T-cell (primary cell): ENCODE measurements around the gene ENTPD8. TPM values are rescaled to one million over a fixed set of nuclear protein-coding genes. Genes with fewer than 3 reads are reported as not detected.

ENCODE experiments used
- ATAC-seq, 4 experiments: fragments of 200-7000 bp in 3 of 4; fragments of 150-1000 bp in 1 of 4; cut with Tn5 transposase; replicated peaks in 1 of 4; 1 replicate in 3 of 4; 2 replicates in 1 of 4; pipeline ENCODE4 v1.10.0; 2021; ENCODE audit warnings: moderate library complexity in 3 of 4, mild to moderate bottlenecking in 2 of 4, moderate number of reproducible peaks in 1 of 4
- CTCF ChIA-PET, 2 donors: fragments of 300-600 bp; sonication (Branson Sonifier 250); formaldehyde crosslinking; loops; one replicate each; lab custom pipeline; 2022; ENCODE audit warnings: antibody characterized with exemption in 2 of 2; lab: Charles Lee
- POLR2A ChIA-PET, 2 donors: fragments of 300-600 bp; sonication (Branson Sonifier 250); formaldehyde crosslinking; loops; one replicate each; lab custom pipeline; 2022; ENCODE audit warnings: antibody characterized with exemption in 2 of 2; lab: Charles Lee
- DNase-seq, 35 experiments: peaks; one replicate each; pipeline versions ENCODE4 v3.0.0 to v3.0.0-alpha.2; 2013 to 2023
- H3K27ac ChIP-seq: one replicate; pipeline ENCODE4 v1.5.1; 2013; ENCODE audit warnings: low read length
- H3K27me3 ChIP-seq, 2 experiments: replicated peaks in 1 of 2; 1 replicate in 1 of 2; 2 replicates in 1 of 2; pipeline versions ENCODE4 v1.6.1 to v1.7.0; 2013; ENCODE audit warnings: low read length in 1 of 2, mixed read lengths in 1 of 2; ENCODE audit not compliant: control insufficient read depth in 2 of 2, insufficient read depth in 2 of 2; ENCODE audit errors: extremely low read depth in 1 of 2
- H3K36me3 ChIP-seq, 2 donors: 1 replicate in 1 of 2; 2 replicates in 1 of 2; pipeline versions ENCODE4 v1.6.1 to v1.7.0; 2013; ENCODE audit warnings: low read length in 1 of 2; ENCODE audit not compliant: control insufficient read depth in 2 of 2, insufficient read depth in 1 of 2; ENCODE audit errors: extremely low read depth in 1 of 2
- H3K4me1 ChIP-seq, 2 experiments: 1 replicate in 1 of 2; 2 replicates in 1 of 2; pipeline versions ENCODE4 v1.6.1 to v1.7.0; 2013; ENCODE audit warnings: low read length in 2 of 2, mixed read lengths in 1 of 2; ENCODE audit not compliant: insufficient read depth in 2 of 2, control insufficient read depth in 1 of 2; ENCODE audit errors: extremely low read depth in 1 of 2
- H3K4me3 ChIP-seq, 2 donors: 1 replicate in 1 of 2; 2 replicates in 1 of 2; pipeline versions ENCODE4 v1.5.1 to v1.7.0; 2013; ENCODE audit warnings: mild to moderate bottlenecking in 2 of 2, low read length in 1 of 2, moderate library complexity in 1 of 2; ENCODE audit not compliant: control insufficient read depth in 1 of 2; ENCODE audit errors: extremely low read depth in 1 of 2
- H3K9me3 ChIP-seq: 2 replicates; pipeline ENCODE4 v1.7.0; 2013
- H3K27ac Mint-ChIP-seq, 2 donors: one replicate each; pipeline ENCODE4 v1.8.0; 2020 to 2021; ENCODE audit warnings: mild to moderate bottlenecking in 2 of 2, mixed read lengths in 2 of 2
- H3K27me3 Mint-ChIP-seq, 2 donors: one replicate each; pipeline ENCODE4 v1.8.0; 2021 to 2022; ENCODE audit warnings: mixed read lengths in 2 of 2
- H3K36me3 Mint-ChIP-seq: one replicate; pipeline ENCODE4 v1.8.0; 2021; ENCODE audit warnings: mixed read lengths
- H3K4me1 Mint-ChIP-seq, 3 donors: one replicate each; pipeline ENCODE4 v1.8.0; 2020 to 2022; ENCODE audit warnings: mixed read lengths in 3 of 3, mild to moderate bottlenecking in 1 of 3
- H3K4me3 Mint-ChIP-seq, 3 donors: one replicate each; pipeline ENCODE4 v1.8.0; 2020 to 2022; ENCODE audit warnings: mild to moderate bottlenecking in 3 of 3, mixed read lengths in 3 of 3, moderate library complexity in 3 of 3
- H3K9me3 Mint-ChIP-seq, 3 donors: one replicate each; pipeline ENCODE4 v1.8.0; 2020 to 2022; ENCODE audit warnings: mixed read lengths in 3 of 3
- WGBS: methylation state at CpG from one replicate; pipeline ENCODE4 v1.1.5; 2013; ENCODE audit warnings: missing lambda C conversion rate; ENCODE audit not compliant: insufficient coverage; 5-methylcytosine and 5-hydroxymethylcytosine counted together
- total RNA-seq, 35 experiments: library from RNA in 6 of 35; stranded (reverse) in 6 of 35; fragments of 120-200 nt in 1 of 35; gene quantifications; one replicate each; pipeline versions ENCODE4 v1.2.1 to v1.2.4 and lab custom pipeline; 2013 to 2026

The ENTPD8 gene
- total RNA-seq, 5 donors from 2014 or later (not counting 1 experiment from before 2014, with no cell fraction given): not detected

DNA sequence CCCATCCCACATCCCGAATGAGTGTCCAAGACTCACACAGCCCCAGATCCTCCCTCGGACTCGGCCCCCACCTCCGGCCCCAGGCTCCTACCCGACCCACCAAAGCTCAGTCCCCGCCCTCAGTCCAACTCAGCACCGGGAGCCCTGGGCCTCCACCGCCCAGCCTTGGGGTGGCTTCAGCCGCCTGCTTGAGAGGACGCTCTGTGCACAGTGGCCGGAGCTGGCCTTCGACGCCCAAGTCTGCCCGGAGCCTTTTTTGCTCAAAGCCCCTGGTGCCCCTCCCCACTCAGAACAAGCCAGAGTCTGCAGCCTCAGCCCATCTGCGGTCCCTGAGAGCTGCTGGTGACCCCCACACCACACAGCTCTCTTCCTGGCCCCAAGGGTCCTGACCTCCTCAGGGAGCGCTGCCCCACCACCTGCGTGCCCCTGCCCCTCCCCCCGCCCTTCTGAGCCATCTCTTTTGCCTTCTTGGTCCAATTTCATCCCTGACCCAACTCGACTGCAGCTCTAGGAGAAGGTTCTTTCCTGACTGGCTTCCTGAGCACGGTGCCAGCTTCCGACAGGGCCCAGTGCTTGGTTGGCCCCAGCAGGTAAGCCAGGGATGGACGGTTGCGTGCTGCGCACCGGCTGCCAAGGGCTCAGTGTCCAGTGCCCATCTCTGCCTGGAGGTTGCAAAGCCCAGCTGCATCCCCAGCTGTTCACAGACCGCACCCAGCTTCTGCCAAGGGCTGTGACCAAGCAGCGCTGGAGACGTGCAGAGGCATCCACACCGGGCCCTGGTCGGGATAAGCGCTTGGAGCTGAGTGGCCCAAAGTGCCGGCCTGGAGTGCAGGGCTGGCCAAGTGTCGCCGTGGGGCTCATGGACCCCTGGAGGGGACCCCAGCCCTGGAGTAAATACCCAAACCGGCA, 45.6 kb upstream of the ENTPD8 start:
- no peak overlapping the region for H3K4me3 Mint-ChIP-seq
- Histone ChIP-seq H3K4me3 (no peak overlapping the region), H3K4me1 (no peaks in the 10 kb centered on the region), H3K36me3 (peaks cover 0 to 2% of the 10 kb centered on the region in 2 donors), H3K9me3 (no peaks in the 10 kb centered on the region), H3K27me3 (peaks cover 0 to 6% of the 10 kb centered on the region in 2 experiments), H3K27ac (no peak overlapping the region)
- peaks cover 5 to 8% (median 6%) of the 10 kb centered on the region in 3 donors for H3K4me1 Mint-ChIP-seq
- H3K9me3 Mint-ChIP-seq: no peaks in the 10 kb centered on the region
- H3K36me3 Mint-ChIP-seq: no peaks in the 10 kb centered on the region
- ChIA-PET POLR2A (no interaction called here), CTCF (no interaction called here)
- no peak for DNase-seq
- no peak for ATAC-seq
- no peaks in the 10 kb centered on the region for H3K27me3 Mint-ChIP-seq
- WGBS: 92% methylated on average over 34 of the region's 35 CpGs
- H3K27ac Mint-ChIP-seq: no peak overlapping the region

DNA sequence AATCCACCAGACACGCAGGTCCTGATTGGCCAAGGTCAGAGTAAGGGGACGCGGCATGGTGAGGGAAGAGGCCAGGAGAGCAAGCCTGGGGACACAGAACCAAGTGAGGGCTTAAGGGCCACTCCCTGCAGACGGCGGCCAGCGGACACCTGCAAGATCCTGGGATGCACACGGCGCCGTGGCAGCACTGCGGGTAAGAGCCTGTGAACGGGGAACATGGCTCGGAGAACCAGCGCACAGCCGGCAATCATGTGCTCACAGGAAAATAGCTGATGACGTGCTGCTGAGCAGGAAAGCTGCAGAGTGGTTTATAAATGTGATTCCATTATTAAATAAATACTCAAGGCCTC, 45.0 kb upstream of the ENTPD8 start:
- Histone ChIP-seq H3K4me1 (no peaks in the 10 kb centered on the region), H3K4me3 (no peak overlapping the region), H3K27me3 (peaks cover 0 to 6% of the 10 kb centered on the region in 2 experiments), H3K9me3 (no peaks in the 10 kb centered on the region), H3K27ac (no peak overlapping the region), H3K36me3 (peaks cover 0 to 2% of the 10 kb centered on the region in 2 donors)
- Mint-ChIP-seq H3K4me1 (peaks cover 7 to 11% (median 10%) of the 10 kb centered on the region in 3 donors), H3K27ac (no peak overlapping the region), H3K36me3 (no peaks in the 10 kb centered on the region), H3K9me3 (no peaks in the 10 kb centered on the region), H3K4me3 (no peak overlapping the region), H3K27me3 (no peaks in the 10 kb centered on the region)
- ChIA-PET CTCF (no interaction called here), POLR2A (no interaction called here)
- ATAC-seq (no peak), DNase-seq (no peak)
- WGBS: 91% methylated on average over 13 of the region's 15 CpGs

DNA sequence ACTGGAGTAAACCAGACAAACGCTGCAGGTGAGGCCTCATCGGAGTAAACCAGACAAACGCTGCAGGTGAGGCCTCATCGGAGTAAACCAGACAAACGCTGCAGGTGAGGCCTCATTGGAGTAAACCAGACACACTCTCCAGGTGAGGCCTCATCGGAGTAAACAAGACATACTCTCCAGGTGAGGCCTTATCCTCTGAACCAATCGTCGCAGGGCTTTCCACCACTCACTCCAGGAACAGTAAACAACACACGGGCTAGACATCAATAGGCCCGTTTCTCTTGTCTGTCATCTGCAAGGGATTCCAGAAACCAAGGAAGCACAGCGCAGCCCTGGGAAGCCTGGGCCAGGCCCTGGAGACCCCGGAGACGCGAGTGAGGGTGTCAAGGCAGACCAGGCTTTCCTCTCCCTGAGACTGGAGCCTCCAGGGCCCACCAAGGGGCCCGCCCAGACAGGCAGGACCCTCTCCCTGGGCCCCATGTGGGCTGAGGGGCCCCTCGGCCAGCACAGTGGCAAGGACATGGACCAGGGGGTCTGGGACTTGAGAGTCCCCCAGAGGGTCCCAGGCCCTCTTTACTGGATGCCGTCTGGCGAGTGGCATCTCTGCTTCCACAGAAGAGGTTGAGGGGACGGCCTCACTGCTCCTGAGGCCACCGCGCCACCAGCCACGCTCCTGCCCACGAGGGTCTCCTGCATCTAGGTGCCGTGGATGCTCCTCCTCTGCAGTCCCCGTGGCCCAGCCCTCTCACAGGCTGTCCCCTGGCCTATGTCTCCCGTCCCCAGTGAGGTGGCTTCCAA, 44.4 kb upstream of the ENTPD8 start:
- Mint-ChIP-seq H3K36me3 (no peaks in the 10 kb centered on the region), H3K9me3 (no peaks in the 10 kb centered on the region), H3K4me3 (no peak overlapping the region), H3K27ac (no peak overlapping the region), H3K27me3 (no peaks in the 10 kb centered on the region), H3K4me1 (peaks cover 1 to 11% (median 10%) of the 10 kb centered on the region in 3 donors)
- 90% methylated on average over 26 of the region's 26 CpGs for WGBS
- no peak overlapping the region for H3K27ac ChIP-seq
- peaks cover 0 to 6% of the 10 kb centered on the region in 2 experiments for H3K27me3 ChIP-seq
- peaks cover 0 to 2% of the 10 kb centered on the region in 2 donors for H3K36me3 ChIP-seq
- H3K4me3 ChIP-seq: no peak overlapping the region
- no peaks in the 10 kb centered on the region for H3K4me1 ChIP-seq
- no peaks in the 10 kb centered on the region for H3K9me3 ChIP-seq
- ChIA-PET POLR2A (no interaction called here), CTCF (no interaction called here)
- no peak for ATAC-seq
- DNase-seq: no peak

DNA sequence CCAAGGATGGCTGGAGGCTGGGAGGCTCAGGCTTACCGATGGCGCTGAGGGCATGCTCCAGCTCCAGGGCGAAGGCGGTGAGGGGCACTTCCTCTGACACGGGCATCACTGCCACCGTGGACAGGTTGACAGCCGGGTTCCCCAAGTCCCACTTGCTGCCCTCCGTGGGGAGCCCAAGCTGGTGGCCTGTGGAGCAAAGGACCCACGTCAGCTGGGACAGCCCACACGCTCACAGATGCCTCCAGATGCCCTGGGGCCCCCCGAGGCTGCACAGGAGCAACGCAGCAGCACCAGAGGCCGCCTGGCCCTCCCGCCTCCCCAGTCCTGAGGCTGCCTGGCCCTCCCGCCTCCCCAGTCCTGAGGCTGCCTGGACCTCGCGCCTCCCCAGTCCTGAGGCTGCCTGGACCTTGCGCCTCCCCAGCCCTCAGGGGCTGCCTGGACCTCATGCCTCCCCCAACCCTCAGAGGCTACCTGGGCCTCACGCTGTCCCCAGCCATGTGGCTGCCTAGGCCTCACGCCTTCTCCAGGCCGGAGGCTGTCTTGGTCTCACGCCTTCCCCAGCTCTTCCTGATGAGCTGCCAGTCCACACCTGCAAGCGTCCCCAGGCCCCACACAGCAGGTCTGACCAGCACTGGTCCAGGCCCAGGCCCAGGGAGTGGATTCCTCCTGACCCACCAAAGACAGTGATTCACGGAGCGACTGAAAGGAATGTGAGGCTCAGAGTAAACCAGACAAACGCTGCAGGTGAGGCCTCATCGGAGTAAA, 43.6 kb upstream of the ENTPD8 start:
- ChIA-PET POLR2A (no interaction called here), CTCF (no interaction called here)
- no peaks in the 10 kb centered on the region for H3K4me1 ChIP-seq
- H3K9me3 Mint-ChIP-seq: no peaks in the 10 kb centered on the region
- ATAC-seq (no peak), DNase-seq (no peak)
- 91% methylated on average over 26 of the region's 27 CpGs for WGBS
- H3K36me3 ChIP-seq: peaks cover 0 to 2% of the 10 kb centered on the region in 2 donors
- H3K27ac Mint-ChIP-seq: no peak overlapping the region
- H3K9me3 ChIP-seq: no peaks in the 10 kb centered on the region
- H3K4me3 Mint-ChIP-seq: no peak overlapping the region
- H3K36me3 Mint-ChIP-seq: no peaks in the 10 kb centered on the region
- no peak overlapping the region for H3K27ac ChIP-seq
- no peaks in the 10 kb centered on the region for H3K27me3 Mint-ChIP-seq
- peaks cover 0 to 11% (median 10%) of the 10 kb centered on the region in 3 donors for H3K4me1 Mint-ChIP-seq
- no peak overlapping the region for H3K4me3 ChIP-seq
- peaks cover 0 to 6% of the 10 kb centered on the region in 2 experiments for H3K27me3 ChIP-seq

DNA sequence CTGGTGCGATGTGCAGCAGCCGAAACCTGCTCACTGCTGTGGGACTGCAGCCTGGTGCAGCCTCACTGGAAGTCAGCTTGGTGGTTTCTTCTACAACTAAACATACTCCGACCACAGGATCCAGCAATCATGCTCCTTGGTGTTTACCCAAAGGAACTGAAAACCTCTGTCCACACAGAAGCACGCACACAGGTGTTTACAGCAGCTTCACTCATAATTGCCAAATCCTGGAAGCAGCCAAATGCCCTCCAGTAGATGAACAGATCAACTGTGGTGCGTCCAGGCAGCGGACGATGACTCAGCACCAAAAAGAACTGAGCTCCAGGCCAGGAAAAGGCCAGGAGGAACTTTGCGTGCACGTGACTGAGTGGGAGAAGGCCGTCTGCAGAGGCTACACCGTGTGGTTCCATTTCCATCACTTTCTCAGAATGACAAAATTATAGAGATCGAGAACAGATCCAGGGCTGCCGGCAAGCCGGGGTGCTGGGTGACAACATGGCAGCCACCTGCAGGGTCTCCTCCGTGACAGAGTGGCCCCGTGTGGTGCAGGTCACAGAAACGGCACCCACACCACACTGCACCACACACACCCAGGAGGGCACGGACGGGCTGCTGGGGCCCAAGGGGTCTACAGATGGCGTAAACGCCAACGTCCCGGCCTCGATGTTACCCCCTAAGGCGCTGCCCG, 41.1 kb upstream of the ENTPD8 start:
- CTCF ChIA-PET: no interaction called here

More for the DNA sequence above, 41.1 kb upstream of the ENTPD8 start:
- H3K4me3 Mint-ChIP-seq: no peak overlapping the region
- peaks cover 0 to 11% (median 10%) of the 10 kb centered on the region in 3 donors for H3K4me1 Mint-ChIP-seq
- 39% methylated on average over 10 of the region's 26 CpGs for WGBS
- Histone ChIP-seq H3K4me3 (no peak overlapping the region), H3K36me3 (peaks cover 0 to 1% of the 10 kb centered on the region in 2 donors), H3K4me1 (no peaks in the 10 kb centered on the region), H3K9me3 (no peaks in the 10 kb centered on the region), H3K27me3 (peaks cover 0 to 6% of the 10 kb centered on the region in 2 experiments), H3K27ac (no peak overlapping the region)
- peak in 1 of 4 experiments; percentile 64 for ATAC-seq
- DNase-seq: no peak
- no peaks in the 10 kb centered on the region for H3K27me3 Mint-ChIP-seq
- POLR2A ChIA-PET: no interaction called here
- no peaks in the 10 kb centered on the region for H3K9me3 Mint-ChIP-seq
- H3K27ac Mint-ChIP-seq: peak overlapping the region; percentile 58 to 59
- no peaks in the 10 kb centered on the region for H3K36me3 Mint-ChIP-seq
